ENCODE data around the gene THSD7B.

GRCh38 chr2:136765256-136766072, at the start of gene THSD7B:
- no peak for TF ChIP-seq RFX5 (IDR thresholded peaks at IDR 0.05; ENCODE audit: low read depth, low read length)
- TF ChIP-seq FOXO4 (CRISPR knock-in tag; conservative IDR thresholded peaks at IDR 0.05), result no peak
- TF ChIP-seq E2F1 (CRISPR knock-in tag; IDR thresholded peaks at IDR 0.05), result no peak
- no peak for TF ChIP-seq ATF1 (CRISPR knock-in tag; IDR thresholded peaks at IDR 0.05)
- TF ChIP-seq TEF (CRISPR knock-in tag; IDR thresholded peaks at IDR 0.05), result no peak
- no peak for TF ChIP-seq SAFB2 (CRISPR knock-in tag; IDR thresholded peaks at IDR 0.05; ENCODE audit: borderline replicate concordance, low read depth)
- no peak for TF ChIP-seq ZNF280B (CRISPR knock-in tag; IDR thresholded peaks at IDR 0.05; ENCODE audit: borderline replicate concordance)

Measured in HepG2 (cell line).